ENCODE measurements around the gene ZBTB16.
"Not testable (repeated sequence)": the region's sequence is repeated elsewhere in the genome, so short reads cannot be mapped to it uniquely, and the experiment has no call there.

ZBTB16 gene

DNA sequence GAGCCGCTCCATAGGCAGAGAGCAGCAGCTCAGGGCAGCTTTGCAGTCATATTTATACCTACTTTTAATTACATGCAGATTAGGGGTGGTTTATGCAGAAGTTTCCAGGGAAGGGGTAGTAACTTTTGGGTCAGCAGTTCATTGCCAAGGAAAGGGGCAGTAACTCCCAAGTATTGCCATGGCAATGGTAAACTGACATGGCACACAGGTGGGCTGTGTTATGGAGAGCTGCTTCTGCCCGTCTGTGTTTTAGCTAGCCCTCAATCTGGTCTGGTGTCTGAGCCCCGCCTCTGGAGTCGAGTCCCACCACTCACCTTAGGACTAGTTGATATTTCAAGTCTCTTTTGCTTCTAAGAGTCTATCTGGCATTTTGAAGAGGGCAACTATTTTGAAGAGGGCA lies 12.2 kb upstream of the ZBTB16 start:
- DNase-seq: no peak

DNA sequence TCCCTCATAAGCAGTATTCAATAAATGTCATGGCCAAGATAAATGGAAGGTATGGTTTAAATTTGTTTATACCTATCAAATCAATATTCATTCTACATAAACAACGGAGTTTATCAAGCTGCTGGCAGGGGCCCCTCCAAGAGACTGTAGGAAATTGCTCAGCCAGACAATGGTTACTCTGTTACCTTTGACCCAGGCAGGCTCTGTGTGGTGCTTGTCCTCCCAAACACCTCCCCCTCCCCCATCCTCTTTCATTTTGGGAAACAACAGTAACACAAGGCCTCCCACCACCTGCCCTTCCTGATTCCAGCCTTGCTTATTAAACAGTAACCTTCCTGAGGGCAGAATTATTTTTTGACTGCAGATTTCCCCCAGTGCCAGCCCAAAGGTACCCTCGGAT lies 10.5 kb upstream of the ZBTB16 start:
- DNase-seq: no peak

DNA sequence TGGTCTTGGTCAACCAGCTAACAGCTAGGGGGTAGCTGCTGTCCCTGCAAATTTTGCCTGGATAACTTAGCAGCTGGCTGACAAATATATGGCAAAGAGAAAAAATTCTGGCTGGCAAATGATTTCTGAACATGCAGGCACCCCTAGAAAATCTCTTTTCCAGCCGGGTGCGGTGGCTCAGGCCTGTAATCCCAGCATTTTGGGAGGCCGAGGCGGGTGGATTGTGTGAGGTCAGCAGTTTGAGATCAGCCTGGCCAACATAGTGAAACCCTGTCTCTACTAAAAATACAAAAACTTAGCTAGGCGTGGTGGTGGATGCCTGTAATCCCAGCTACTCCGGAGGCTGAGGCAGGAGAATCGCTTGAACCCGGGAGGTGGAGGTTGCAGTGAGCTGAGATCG lies 9.7 kb upstream of the ZBTB16 start:
- DNase-seq: not testable (repeated sequence)

DNA sequence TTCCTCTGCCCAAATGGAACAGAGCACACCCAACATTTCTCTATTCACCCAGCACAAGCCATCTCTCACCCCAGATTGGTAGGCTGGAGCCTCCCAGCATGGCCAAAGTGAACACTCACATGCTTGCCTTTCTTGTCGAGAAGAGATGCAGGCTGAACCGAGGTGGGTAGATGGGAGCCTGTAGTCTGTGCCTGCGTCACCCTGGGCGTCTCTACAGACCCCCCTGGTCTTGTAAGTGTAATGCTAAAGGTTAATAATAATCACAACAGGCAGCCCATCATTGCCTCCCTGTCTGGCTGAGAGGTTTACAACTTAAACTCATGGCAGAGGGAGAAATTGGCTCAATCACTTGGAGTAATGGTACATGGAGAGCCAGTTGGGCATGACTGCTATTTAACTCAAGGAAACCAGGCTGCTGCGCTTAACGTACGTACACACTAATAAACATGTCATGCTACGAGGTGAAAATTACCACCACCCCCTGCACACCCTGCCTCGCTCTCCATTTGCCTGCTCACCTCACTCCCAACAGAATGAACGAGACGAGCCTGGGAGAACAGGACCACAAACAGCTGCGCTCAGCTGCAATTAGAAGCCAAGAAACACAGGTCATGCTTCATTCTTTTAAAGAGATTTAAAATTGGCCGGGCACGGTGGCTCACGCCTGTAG lies 9.1 kb upstream of the ZBTB16 start:
- DNase-seq: no peak

DNA sequence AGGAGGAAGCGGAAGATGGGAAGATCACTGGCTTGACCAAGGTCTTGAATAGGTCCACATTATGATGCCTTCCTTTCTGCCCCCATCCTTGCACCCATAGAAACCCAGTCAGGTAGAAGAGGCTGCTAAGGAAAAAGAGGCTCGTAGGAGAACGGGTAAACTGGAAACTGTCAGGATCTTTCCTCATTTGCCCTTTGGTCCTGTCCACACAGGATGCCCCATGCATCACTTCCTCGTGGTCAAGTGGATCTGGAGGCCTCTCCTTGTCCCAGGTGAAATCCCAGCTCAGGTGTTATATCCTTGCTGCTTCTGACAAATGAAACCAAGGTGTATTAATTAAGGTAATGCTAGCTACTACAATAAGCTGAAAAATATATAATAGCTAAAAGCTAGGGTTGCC lies 8.0 kb upstream of the ZBTB16 start:
- no peak for DNase-seq

DNA sequence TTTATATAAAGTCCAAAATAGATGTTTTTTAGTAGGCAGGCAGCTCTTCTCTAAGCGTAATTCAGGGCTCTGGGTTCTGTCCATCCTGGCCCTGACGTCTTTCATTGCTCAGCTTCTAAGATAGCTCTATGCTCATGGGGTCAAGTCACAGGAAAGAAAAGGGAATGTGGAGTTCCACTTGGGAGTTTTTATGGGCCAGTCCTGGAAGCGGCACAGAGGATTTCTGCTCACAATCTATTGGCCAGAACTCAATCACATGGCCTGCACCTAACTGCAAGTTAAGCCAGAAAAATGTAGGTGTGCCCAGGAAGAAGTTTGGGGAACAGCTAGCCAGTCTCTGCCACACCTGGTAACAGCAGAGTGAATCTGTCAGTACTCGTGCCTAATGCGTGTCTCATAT lies 7.4 kb upstream of the ZBTB16 start:
- no peak for DNase-seq

DNA sequence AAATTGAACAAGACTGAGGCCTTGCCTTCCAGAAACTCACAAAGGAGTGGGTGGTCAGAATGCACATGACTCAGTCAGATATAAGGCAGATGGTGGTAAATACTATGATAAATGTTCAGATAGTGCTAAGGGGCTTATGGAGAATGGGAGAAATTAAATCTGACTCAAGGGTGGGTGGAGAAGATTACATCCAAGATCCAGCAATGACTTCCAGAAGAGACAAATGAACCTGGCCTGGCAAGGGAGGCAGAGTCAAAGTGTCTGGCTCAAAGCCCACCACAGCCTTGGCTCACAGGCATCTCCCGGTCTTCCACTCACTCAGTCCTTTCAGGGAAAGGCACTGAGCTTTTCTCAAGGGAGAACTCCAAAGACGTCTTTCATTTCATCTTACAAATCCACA lies 6.1 kb upstream of the ZBTB16 start:
- DNase-seq: no peak

DNA sequence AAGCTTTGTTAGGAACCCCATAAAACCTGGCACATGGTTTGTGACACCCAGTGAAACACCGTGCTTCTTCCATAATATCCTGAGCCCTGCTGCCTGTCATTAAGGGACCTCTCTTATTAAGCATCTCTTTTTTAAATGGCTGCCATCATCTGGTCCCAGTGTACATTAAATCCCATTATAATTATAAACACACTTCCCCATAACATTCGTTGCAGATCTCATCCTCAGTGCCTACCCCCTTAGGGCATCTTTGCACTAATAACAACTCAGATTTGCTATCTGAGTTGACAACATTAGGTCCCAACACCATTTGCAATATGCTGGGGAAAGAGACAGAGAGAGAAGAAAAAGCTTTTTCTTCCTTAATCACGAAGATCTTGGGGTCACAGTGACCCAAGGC lies 4.7 kb upstream of the ZBTB16 start:
- DNase-seq: no peak

DNA sequence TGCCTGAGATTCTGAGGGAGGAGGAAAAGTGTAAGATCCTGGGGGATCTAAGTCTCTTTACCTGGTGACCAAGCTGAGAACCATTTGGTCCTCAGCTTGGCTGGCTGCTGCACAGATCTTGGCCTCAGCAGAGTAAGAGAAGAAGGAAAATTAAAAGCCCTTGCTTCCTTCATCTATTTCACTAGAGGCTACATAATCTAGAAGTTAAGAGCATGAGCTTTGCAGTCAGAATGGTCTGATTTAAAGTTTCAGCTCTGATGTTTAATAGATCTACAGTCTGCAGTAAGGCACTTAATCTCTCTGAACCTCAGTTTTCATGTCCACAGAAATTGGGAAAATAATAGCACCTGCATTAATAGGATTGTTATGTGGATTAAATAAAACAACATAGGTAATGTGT lies 3.1 kb upstream of the ZBTB16 start:
- DNase-seq: no peak

DNA sequence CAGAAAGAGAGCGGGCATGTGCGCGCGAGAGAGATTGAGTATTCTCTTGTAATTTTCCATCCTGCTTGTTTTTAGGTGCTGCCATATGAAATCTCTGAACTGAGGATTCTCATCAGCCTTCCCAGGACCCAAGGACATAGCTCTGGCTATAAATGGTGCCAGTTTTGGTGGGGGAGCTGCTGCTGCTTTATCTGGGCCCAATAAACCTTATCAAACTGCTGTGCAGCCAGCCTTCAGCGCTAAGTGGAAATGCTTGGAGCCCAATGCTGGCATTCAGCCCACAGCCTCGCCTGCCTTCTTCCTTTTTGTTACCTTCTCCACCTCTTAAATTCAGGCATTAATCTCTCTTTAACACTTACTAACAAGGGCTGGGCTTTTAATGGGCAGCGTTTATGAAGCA lies 2.4 kb upstream of the ZBTB16 start:
- DNase-seq: no peak

DNA sequence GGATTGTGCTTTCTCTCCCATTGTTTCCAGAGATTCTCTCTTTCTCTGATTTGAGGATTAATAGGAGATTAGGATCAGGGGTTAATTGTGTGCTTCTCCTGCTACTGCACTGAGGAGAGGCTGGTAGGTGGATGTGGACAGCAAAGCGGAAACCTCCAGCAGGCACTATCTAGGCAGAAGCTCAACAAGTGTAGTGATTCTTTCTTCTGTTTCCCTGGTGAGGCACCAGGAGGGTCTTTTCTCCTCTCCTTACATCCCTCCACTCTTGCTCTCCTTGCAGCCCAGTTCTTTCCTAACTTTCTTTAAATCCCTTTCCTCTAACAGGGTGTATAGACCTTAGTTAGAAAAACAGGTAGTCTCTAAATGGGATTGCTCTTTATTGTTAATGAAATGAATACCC lies 1.9 kb upstream of the ZBTB16 start:
- DNase-seq: no peak

DNA sequence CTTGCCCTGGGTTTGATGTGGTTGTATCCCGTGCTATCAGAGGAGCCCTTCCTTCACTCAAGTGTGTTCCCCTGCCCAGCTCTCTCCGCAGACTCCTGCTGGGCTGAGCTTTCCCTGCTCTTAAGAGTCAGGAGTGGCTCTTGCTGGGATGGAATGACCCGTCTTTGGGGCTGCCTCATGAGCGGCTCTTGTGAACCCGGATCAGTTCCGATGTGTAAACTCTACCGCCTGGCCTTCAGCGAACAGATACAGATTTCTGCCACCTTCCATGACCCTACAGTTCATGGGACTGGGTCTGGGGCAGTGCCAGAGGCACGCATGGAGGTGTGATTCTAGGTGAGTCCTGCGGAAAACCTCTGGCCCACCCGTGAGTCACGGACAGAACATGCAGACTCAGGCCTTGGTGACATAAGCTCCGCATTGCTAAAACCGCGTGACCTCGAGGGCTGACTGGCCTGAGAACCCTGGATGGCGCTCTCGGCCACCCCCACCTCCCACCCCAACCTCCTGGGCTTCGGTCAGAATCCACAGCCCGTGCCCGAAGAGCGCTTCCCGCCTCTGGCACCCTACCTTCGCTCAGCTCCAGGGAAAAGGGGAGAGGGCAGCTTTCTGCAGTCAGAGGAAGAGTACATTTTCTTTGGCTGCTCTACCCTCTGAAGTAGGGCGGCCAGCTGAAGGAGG lies 1.3 kb upstream of the ZBTB16 start:
- no peak for DNase-seq

DNA sequence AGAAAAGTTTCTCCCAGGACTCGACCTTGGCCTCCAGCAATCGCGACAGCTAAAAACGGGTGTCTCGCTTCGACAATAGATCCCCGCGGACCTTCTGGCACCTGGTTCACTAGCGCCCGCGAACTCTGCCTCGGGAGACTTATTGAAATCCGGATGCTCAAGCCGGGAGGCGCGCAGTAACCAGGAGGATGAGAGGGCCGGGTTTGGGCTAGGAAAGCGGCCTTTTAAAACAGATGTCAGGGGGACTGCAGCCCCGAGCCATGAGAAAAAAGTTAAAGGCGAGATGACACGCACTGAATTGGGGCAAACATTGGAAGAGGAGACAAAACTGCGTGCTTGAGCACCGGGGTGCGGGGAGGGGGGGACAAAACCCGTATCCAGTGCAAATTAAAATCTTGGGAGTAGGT lies 637 bp upstream of the ZBTB16 start:
- DNase-seq: no peak

DNA sequence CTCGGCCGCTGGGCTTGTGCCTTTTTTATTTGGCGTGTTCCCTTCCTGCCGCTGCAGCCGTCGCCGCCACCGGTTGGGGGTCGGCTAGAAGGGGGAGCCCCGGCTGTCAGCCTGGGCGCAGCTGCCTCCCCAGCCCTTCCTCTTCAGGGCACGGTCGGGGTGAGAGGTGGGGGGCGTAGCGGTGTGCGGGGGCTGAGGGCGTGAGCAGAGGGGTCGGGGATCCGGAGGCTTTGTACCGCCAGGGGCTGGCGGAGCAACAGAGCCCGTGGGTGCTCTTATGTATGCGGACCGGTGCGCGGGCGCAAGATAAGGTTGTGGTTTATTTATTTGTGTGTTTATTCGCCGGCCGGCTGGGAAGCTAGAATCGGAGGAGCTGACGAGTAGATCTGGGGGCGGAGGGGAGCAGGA lies 477 bp downstream of the ZBTB16 start:
- DNase-seq: peak; percentile 34

DNA sequence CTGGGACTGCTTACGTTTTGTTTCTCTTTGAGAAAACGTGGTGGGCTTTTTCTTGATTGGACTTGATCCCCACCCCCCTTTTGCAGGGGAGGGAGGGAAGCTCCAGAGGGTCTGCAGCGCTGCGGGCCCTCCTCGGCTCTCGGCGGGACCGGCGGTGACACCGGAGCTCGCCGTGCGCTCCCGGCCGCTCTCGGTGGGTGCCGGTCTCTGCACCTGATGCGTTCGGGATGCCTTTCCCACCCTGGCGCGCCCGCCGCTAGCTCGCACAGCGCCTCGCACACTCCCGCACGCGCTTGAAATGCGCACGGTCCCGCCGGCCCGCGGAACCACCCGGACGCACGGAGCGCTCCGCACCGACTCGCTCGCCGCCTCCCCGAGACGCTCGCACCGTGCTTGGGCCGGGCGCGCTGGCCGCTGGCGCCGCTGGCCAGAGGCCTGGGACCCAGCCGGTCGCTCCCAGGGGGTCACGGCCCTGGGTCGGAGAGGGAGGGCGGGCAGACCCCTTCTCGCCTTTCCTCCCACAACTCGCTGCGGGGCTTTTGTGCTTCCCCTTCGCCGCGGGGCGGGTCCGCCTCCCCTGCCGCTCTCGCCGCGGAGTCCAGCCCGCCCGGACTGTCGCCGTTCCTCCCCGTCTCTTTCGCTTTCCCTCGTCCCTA lies 1.0 kb downstream of the ZBTB16 start:
- no peak for DNase-seq

DNA sequence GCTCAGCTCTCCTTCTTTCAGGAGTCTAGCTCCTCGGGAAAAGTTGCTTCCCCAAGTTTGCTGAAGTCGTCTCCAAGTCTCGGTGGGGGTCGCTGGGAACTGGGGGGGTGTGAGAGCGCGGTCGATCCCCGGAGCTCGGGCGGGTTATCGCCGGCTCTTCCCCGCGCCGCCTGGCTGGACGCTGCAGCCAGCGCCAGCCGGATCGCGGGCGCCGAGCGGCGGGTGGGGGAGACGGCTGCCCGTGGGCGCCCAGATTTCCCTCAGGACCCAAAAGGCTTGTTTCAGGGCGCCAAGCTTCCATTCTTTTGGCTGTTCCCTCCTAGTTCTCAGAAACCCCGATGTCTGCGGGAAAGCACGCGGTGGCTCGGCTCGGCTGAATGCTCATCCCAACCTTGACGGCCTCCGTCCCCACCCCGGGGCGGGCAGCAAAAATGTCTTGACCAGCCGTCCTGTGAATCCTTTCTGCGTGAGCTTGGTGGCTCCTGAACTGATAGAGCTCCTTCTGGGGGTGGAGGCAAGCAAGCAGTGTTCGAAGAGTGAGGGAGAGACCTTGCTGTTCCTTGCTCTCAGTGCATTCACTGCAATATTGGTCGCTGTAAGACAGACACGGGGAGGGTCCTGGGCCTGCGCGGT lies 1.7 kb downstream of the ZBTB16 start:
- DNase-seq: no peak

DNA sequence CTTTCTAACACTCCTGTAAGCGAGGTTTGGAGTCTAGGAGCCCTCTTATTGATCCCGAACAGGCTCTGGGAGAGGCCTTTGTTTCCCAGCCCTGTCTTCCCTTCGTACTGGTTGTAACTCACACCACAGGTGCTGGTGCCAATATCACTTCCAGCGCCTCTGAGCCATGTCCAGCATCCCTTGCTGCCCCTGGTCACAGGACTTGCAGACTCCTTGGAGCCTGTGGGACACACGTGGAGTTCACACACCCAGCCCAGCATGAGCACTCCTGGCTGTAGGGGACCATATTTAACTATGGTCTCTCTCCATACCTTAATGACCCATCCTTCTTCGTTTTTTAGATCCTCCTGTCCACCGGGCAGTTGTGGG lies 2.2 kb downstream of the ZBTB16 start:
- no peak for DNase-seq

DNA sequence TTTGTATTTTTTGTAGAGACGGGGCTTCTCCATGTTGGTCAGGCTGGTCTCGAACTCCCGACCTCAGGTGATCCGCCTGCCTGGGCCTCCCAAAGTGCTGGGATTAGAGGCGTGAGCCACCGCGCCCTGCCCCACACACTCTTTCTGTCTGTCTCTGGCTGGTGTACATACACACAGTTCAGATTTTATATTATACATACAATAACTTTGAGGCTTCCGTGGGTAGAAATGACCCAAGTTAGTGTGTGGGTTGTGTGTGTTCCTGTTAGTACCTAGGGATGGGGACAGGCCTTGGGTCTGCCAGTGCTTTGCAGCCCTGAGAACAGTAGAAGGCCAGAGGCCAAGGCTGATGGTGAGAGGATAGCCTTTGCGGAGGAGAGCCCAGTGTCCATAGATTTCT lies 2.8 kb downstream of the ZBTB16 start:
- DNase-seq: no peak

DNA sequence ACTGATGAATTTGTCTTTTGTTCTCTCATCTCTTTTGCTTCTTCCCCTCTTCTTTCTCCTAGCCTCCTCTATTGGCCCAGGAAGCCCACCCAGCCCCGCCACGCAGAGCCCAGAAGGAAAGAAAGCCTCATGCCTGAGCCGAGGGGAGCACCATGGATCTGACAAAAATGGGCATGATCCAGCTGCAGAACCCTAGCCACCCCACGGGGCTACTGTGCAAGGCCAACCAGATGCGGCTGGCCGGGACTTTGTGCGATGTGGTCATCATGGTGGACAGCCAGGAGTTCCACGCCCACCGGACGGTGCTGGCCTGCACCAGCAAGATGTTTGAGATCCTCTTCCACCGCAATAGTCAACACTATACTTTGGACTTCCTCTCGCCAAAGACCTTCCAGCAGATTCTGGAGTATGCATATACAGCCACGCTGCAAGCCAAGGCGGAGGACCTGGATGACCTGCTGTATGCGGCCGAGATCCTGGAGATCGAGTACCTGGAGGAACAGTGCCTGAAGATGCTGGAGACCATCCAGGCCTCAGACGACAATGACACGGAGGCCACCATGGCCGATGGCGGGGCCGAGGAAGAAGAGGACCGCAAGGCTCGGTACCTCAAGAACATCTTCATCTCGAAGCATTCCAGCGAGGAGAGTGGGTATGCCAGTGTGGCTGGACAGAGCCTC lies 3.8 kb downstream of the ZBTB16 start:
- DNase-seq: no peak

DNA sequence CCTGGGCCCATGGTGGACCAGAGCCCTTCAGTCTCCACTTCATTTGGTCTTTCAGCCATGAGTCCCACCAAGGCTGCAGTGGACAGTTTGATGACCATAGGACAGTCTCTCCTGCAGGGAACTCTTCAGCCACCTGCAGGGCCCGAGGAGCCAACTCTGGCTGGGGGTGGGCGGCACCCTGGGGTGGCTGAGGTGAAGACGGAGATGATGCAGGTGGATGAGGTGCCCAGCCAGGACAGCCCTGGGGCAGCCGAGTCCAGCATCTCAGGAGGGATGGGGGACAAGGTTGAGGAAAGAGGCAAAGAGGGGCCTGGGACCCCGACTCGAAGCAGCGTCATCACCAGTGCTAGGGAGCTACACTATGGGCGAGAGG lies 4.3 kb downstream of the ZBTB16 start:
- DNase-seq: no peak

DNA sequence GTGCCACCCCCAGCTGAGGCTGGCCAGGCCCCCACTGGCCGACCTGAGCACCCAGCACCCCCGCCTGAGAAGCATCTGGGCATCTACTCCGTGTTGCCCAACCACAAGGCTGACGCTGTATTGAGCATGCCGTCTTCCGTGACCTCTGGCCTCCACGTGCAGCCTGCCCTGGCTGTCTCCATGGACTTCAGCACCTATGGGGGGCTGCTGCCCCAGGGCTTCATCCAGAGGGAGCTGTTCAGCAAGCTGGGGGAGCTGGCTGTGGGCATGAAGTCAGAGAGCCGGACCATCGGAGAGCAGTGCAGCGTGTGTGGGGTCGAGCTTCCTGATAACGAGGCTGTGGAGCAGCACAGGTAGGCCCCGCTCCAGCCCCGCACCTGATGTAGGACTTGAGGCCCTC lies 4.7 kb downstream of the ZBTB16 start:
- no peak for DNase-seq

DNA sequence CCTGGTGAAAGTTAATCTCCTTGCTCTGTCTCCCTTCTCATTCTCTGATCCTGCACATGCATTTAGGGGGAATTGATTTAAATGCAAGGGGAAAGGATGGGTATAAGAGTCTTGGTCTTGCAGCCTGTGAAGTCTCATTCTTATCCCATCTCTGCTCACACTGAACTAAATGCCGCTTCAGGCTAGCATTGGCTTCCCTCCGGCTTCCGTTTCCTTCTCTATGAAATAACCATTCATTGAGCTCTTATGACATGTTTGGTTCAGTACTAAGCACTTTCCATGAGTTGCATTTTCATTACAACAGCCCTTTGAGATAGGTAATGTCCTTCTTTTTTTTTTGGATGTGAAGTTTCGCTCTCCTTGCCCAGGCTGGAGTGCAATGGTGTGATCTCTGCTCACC lies 5.6 kb downstream of the ZBTB16 start:
- DNase-seq: no peak

DNA sequence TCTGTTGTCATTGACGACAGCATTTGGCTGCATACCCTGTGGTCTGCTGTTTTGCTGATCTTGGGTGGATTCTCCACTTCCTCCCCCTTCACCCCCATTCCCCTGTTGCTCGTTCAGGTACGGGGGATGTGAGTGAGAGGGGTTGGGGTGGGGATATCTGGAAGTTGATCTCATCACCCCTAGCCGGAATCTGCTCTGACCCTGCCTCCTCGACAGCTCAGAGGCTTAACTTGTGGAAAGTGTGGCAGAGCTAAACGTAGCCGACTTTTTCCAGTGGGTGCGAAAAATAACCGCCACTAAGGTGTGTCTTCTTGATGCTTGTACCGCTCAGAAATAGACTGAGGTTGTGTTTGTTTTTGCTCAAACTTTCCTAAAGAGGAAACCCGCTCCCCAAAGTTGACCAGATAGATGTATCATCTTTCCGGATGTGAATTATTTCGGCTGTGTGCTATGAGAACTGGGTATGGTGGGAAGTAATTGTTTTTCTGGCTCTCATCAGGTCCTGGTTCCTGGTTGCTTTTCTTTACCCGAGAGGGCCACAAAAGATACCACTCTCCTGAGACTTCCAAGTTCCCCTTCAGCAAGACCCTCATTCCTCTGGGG lies 6.6 kb downstream of the ZBTB16 start:
- DNase-seq: peak; percentile 65

All from CD4-positive, alpha-beta T cell treated with Interleukin-15 for 1 hour (primary cell).